ENCODE results near the gene NCR3LG1.

- TF ChIP-seq POLR2A (IDR thresholded peaks at IDR 0.05), result no peak
- TF ChIP-seq CTCF (IDR thresholded peaks at IDR 0.05), result no peak
These were observed 37.8 kb downstream of the NCR3LG1 start for GRCh38 chr11:17389211-17389956.
